NCI-H2196 (cell line): ENCODE data around the gene SRRM4.
"Not testable (repeated sequence)": the region's sequence is repeated elsewhere in the genome, so short reads cannot be mapped to it uniquely, and the experiment has no call there.

ENCODE experiments used
- DNase-seq: peaks from one replicate; lab custom pipeline; 2025; ENCODE audit not compliant: unreplicated experiment; lab: John Stamatoyannopoulos, UW

The SRRM4 gene

GRCh38 chr12:119069147-119069642 is 87.9 kb downstream of the SRRM4 start:
- DNase-seq = no peak

- DNase-seq = no peak
These were observed 89.8 kb downstream of the SRRM4 start for GRCh38 chr12:119071176-119071575.

- no peak for DNase-seq
These were observed 90.4 kb downstream of the SRRM4 start for GRCh38 chr12:119071638-119072231.

- no peak for DNase-seq
These were observed 91.1 kb downstream of the SRRM4 start for GRCh38 chr12:119072440-119072839.

GRCh38 chr12:119075222-119075787 is 94.0 kb downstream of the SRRM4 start:
- no peak for DNase-seq

- no peak for DNase-seq
These were observed 94.6 kb downstream of the SRRM4 start for GRCh38 chr12:119075918-119076317.

- no peak for DNase-seq
These were observed 98.2 kb downstream of the SRRM4 start for GRCh38 chr12:119079530-119079929.

- DNase-seq = no peak
These were observed 100.7 kb downstream of the SRRM4 start for GRCh38 chr12:119082016-119082415.

- DNase-seq = peak; percentile 39
These were observed 101.2 kb downstream of the SRRM4 start for GRCh38 chr12:119082496-119082895.

GRCh38 chr12:119088685-119089379 is 107.5 kb downstream of the SRRM4 start:
- no peak for DNase-seq

- no peak for DNase-seq
These were observed 108.2 kb downstream of the SRRM4 start for GRCh38 chr12:119089380-119090013.

GRCh38 chr12:119090276-119090675 is 108.9 kb downstream of the SRRM4 start:
- DNase-seq = no peak

- DNase-seq = no peak
These were observed 109.5 kb downstream of the SRRM4 start for GRCh38 chr12:119090865-119091264.

- no peak for DNase-seq
These were observed 115.3 kb downstream of the SRRM4 start for GRCh38 chr12:119096429-119097202.

- no peak for DNase-seq
These were observed 119.6 kb downstream of the SRRM4 start for GRCh38 chr12:119100933-119101332.

GRCh38 chr12:119102274-119102673 is 120.9 kb downstream of the SRRM4 start:
- no peak for DNase-seq

- no peak for DNase-seq
These were observed 121.4 kb downstream of the SRRM4 start for GRCh38 chr12:119102714-119103113.

GRCh38 chr12:119104969-119105368 is 123.6 kb downstream of the SRRM4 start:
- not testable (repeated sequence) for DNase-seq

GRCh38 chr12:119113496-119113986 is 132.2 kb downstream of the SRRM4 start:
- DNase-seq = no peak

GRCh38 chr12:119114294-119114693 is 133.0 kb downstream of the SRRM4 start:
- no peak for DNase-seq
